ENCODE measurements around the gene ETV7.
A peak's percentile ranks its signal among the peaks of the same experiment; 100 is the strongest.
"Not testable (repeated sequence)": the region's sequence is repeated elsewhere in the genome, so short reads cannot be mapped to it uniquely, and the experiment has no call there.

ETV7 gene

GRCh38 chr6:36387440-36388303 lies at the start of gene ETV7:
Gene ETV7, minus strand, starts transcription at chr6:36387669. Its CDS starts 128 bp downstream, at chr6:36387541.
- DNase-seq, result peak; percentile 68

GRCh38 chr6:36436466-36436865 lies 49.0 kb upstream of the ETV7 start:
- DNase-seq, result no peak

DNA sequence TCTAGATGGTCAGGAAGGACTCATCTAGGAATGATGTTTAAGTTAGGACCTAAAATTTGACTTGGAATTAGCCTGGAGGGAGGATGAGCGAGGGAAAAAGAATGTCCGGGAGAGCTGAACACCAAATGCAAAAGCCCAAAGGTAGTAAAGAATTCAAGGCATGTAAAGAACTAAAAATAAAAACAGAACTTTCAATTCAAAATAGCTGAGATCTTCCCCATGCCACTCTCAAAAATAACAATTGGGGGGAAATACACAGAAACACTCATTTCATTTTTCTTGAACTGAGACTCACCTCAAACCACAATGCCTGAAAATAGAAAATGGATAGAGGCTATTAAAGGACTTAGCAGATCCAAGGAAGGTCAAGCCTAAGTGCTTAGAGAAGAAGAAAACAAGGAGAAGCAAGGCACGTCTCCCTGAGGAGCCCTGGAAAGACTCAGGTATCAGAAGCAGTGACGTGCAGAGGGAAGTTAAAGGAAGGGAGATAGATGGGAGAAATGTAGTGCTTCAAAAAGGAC lies 44.7 kb upstream of the ETV7 start:
- DNase-seq, result no peak

DNA sequence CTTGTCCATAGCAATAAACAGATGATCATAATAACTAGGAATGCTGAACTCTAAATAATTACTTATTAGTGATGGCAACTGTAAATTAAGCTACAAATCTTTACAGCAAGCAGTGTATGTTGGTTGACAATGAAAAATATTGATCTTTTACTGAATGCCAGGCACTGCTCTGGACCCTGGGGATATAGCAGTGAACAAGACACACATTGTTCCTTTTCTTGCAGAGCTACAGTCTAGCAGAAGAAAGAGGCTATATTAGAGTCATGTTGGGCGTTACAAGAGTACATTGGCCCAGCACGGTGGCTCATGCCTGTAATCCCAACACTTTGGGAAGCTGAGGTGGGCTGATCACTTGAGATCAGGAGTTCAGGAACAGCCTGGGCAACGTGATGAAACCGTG lies 43.7 kb upstream of the ETV7 start:
- no peak for DNase-seq

GRCh38 chr6:36430351-36430750 lies 42.9 kb upstream of the ETV7 start:
- no peak for DNase-seq

DNA sequence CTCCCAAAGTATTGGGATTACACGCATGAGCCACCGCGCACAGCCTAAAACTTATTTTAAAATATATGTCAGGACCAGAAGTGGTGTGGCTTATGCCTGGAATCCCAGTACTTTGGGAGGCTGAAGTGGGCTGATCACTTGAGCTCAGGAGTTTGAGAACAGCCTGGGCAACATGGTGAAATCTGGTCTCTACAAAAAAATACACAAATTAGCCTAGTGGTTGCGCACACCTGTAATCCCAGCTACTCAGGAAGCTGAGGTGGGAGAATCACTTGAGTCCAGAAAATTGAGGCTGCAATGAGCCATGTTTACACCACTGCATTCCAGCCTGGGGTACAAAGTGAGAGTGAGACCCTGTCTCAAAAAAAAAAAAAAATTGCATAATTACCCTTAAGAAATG lies 41.4 kb upstream of the ETV7 start:
- DNase-seq, result peak; percentile 32

DNA sequence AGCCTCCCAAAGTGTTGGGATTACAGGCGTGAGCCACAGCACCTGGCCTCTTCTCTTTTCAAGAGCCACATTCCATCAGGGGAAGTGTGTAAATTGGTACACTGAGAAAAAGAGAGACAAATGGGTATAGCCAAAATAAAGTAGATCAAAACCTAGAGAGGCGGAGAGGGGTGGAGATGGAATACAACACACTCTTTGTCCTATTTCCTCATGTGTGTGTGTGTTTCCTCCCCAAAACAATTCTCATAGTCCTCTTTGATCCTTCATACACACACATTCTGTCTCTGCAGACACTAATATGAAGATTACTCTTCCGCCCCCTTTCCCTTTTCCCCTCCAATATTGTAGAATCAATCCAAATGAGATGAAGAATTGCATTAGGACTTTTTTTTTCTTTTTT lies 39.2 kb upstream of the ETV7 start:
- DNase-seq, result no peak

- peak; percentile 100 for DNase-seq
Observed at GRCh38 chr6:36423101-36423824, 35.8 kb upstream of the ETV7 start.

GRCh38 chr6:36422714-36423100 lies 35.2 kb upstream of the ETV7 start:
- DNase-seq, result no peak

GRCh38 chr6:36419310-36419709 lies 31.8 kb upstream of the ETV7 start:
- peak; percentile 64 for DNase-seq

DNA sequence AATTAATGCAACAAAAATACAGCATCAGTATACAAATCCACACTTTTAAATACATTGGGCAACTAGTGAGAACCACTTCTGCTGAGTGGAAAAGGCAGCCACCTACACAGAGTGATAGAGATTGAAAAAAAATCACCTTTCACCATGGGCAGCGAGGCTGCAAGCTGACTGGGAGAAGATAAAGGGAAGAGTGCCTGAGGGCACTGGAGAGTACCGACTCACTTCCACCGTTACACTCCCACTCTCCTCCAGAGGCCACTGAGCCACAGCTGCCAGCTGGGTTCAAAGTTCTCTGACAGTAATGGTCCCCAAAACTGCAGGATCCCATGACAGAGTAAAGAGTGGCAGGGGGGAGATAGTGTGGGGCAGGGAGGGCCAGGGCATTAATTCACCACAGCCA lies 31.1 kb upstream of the ETV7 start:
- DNase-seq, result peak; percentile 82

GRCh38 chr6:36414481-36414880 lies 27.0 kb upstream of the ETV7 start:
- DNase-seq, result no peak

DNA sequence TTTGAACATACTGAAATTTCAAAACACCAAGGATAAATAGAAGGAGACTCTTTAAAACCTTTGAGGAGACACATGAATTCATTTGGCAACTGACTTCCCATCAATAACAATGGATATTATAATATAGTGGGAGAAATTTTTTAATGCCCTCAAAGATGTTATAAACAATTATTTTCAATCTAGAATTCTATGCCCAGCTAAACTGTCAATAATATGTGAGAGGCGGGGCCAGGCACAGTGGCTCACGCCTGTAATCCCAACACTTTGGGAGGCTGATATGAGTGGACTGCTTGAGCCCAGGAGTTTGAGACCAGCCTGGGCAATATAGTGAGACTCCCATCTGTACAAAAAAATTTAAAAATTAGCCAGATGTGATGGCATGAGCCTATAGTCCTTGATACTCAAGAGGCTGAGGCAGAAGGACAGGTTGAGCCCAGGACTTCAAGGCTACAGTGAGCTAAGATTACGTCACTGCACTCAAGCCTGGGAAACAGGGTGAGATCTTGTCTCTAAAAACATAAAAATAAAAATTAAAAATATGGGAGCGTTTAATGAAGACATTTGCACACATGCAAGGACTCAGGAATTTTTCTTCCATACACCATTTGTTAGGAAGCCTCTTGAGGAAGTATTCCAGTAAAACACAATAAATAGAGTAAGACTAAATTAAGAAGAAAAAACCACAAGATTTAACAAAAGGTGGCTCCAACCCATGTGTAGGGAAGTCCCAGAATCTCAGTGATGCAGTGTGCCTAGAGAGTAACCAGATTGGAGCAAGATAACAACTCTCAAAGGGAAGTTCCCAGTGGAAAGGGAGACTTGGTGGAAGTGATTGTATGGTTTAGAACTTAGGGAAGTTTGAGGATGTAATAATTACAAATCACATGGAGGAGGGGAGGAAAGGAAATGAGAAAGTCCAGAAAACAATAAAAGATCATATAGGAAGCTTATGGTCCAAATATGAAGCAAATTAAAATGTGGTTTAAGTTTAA lies 26.3 kb upstream of the ETV7 start:
- no peak for DNase-seq

DNA sequence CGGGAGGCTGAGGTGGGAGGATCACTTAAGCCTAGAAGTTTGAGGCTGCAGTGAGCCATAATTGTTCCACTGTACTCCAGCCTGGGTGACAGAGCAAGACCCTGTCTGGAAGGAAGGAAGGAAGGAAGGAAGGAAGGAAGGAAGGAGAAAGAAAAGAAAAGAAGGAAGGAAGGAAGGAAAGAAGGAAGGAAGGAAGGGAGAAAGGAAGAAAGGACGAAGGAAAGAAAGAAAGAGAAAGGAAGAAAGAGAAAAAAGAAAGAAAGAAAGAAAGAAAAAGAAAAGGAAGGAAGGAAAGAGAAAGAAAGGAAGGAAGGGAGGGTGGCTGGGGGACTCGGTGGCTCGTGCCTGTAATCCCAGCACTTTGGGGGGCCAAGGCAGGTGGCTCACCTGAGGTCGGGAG lies 22.2 kb upstream of the ETV7 start:
- DNase-seq, result not testable (repeated sequence)

- no peak for DNase-seq
Observed at GRCh38 chr6:36404164-36404563, 16.7 kb upstream of the ETV7 start.

GRCh38 chr6:36402481-36402880 lies 15.0 kb upstream of the ETV7 start:
- no peak for DNase-seq

GRCh38 chr6:36399970-36400369 lies 12.5 kb upstream of the ETV7 start:
- no peak for DNase-seq

- DNase-seq, result no peak
Observed at GRCh38 chr6:36392621-36393020, 5.2 kb upstream of the ETV7 start.

DNA sequence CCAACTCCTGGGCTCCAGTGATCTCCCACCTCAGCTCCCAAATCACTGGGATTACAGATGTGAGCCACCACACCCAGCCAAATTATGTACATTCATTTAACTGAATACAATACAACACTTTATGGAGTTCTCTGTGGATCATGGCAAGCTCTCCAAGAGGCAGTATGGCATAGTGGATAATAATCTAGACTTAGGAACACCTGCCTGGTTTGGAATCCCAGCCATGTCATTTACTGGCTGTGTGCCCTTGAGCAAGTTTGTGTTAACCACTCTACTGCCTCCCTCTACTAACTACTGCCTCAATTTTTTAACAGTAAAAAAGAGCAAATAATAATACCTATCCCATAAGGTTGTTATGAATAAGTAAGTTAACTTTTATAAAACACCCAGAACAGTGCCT lies 1.9 kb upstream of the ETV7 start:
- peak; percentile 46 for DNase-seq

DNA sequence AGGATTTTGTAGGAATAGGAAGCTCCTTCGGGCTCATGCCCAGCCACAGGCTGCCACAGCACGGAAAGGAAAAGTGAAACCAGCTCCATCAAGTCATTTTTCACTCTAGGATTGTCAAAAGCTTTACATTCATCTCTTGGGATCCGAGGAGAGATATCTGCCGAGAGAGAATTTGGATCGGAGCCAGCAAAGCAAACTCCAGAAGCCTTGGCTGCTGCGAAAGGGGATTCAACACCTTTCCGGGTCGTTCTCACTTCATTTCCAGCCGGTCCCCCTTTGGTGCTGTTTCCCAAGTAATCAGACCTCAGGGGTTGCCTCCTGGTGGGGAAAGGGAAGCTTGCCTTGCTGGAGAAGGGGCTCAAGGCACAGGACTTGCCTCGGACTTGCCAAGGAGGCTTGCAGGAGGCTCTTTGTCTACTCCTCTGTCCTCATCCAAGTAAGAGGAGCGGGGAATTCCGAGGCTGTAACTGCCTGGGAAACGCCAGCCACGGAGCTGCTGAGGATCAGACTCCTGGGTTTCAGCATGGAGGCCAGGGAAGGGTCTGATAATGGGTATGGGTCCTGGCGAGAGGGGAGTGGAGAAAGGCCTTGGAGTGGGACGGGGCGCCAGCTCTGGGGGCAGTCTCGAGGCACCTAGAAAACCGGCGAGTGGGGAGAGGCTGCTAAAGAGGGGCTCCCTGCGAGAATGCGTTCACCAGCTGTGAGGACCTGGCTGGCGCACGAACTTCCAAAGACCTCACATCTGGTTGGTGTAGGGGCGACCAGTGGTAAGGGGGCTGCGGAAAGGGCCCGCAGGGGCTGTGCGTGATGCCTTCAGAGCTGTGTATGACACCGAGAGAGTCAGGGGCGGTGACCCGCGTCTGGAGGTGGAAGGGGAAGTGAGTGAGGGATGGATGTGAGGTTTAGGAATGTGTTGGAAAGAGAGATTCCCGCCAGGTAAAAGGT lies 702 bp downstream of the ETV7 start:
- DNase-seq, result peak; percentile 86

DNA sequence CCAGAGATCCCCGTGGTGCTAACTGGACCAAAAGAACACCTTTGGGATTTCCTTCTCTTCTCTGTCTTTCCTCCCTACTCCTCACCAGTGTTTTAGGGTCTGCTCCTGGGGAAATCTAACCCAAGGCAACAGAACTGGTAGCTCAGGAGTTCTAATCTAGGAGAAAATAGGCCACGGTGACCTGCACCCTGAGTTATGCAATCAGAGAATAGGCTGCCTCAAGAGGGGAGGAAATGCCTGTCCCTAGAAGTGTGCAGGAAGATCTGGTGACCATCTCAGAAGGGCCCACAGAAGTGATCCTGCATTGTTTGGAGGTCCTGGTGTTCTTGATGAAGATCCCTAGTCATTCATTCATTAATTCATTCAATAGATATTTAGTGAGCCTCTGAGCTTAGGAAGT lies 3.4 kb downstream of the ETV7 start:
- DNase-seq, result no peak

DNA sequence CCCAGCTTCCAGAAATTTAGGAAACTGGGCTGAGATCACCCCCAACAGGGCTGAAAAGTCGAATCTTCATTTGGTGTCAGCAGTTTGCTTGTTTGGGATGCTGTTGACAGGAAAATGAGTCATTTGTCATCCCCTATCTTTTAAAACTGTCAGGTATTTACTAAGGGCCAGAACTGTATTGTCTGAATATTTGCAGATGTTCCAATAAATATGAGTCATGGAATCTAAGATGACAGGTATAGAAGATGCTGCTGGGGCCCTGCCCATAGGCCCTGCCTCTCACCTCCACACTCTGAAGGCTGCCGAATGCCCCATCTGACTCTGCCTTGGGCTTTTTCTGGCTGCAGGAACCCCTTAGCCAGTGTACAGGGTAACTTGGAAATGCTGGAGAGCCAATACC lies 3.9 kb downstream of the ETV7 start:
- no peak for DNase-seq
